Stimulated activated naive CD4-positive, alpha-beta T cell (primary cell): ENCODE measurements around the gene CEACAM20.
"Not testable (repeated sequence)": the region's sequence is repeated elsewhere in the genome, so short reads cannot be mapped to it uniquely, and the experiment has no call there.

ENCODE experiments used
- DNase-seq, 6 experiments: peaks; one replicate each; lab custom pipeline; 2025; lab: John Stamatoyannopoulos, UW

CEACAM20 gene

DNA sequence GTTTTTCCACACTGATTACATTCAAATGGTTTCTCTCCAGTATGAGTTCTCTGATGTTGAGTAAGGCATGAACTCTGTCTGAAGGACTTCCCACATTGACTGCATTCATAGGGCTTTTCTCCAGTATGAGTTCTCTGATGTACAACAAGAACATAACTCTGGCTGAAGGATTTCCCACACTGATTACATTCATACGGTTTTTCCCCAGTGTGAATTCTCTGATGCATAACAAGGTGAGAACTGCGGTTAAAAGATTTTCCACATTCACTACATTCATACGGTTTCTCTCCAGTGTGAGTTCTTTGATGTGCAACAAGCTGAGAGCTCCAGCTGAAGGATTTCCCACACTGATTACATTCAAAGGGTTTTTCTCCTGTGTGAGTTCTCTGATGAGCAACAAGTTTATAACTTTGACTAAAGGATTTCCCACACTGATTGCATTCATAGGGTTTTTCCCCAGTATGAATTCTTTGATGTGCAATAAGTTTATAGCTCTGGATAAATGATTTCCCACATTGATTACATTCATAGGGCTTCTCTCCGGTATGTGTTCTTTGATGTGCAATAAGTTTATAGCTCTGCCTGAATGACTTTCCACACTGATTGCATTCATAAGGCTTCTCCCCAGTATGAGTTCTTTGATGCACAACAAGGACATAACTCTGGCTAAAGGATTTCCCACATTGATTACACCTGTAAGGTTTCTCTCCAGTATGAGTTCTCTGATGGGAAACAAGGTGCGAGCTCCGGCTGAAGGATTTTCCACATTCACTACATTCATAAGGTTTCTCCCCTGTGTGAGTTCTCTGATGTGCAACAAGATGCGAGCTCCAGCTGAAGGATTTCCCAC, 52.7 kb downstream of the CEACAM20 start:
- peak in 2 of 6 experiments; percentile 20 to 40 for DNase-seq

DNA sequence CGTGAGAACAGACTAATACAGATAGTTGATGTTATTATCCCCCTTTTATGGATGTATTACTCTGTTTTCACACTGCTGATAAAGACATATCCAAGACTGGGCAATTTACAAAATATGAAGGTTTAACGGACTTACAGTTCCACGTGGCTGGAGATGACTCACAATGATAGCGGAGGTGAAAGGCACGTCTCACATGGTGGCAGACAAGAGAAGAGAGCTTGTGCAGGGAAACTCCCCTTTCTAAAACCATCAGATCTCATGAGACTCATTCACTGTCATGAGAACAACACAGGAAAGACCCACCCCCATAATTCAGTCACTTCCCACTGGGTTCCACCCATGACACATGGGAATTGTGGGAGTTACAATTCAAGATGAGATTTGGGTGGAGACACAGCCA, 60.7 kb downstream of the CEACAM20 start:
- DNase-seq, result not testable (repeated sequence)

DNA sequence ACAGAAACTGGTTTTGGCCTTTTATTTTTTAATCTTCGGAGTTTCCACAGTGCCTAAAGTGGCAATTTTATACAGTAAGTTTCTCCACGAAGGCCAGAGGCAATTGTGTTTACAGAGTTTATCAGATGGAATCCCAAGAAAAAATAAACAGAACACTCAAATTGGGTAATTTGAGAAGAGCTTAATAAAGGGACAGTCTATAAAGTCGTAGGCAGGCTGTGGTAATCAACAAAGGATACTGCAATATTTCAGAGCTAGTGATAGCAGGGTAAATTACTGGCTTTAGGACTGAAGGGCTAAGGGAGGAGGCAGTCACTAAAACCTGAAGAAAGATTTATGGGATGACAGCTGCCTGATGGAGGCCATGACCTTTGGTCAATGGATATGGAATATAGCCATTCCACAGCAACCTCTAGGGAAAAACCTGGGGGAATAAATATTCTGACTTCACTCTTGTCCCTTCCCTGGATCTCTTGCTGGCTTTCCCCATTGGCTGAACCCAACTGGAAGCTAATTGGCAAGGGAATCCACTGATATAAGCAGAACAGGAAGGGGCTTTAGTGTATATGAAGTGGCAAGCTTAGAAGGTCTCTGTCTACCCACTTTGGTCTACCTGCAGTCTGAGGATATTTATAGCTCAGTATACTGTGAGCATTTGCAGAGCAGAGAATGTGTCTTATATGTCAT, 66.7 kb downstream of the CEACAM20 start:
- not testable (repeated sequence) for DNase-seq
